ENCODE measurements around the gene PTAFR.
"Not testable (repeated sequence)": the region's sequence is repeated elsewhere in the genome, so short reads cannot be mapped to it uniquely, and the experiment has no call there.

The PTAFR gene

GRCh38 chr1:28143496-28144202 is 32.8 kb downstream of the PTAFR start:
- DNase-seq: no peak

DNA sequence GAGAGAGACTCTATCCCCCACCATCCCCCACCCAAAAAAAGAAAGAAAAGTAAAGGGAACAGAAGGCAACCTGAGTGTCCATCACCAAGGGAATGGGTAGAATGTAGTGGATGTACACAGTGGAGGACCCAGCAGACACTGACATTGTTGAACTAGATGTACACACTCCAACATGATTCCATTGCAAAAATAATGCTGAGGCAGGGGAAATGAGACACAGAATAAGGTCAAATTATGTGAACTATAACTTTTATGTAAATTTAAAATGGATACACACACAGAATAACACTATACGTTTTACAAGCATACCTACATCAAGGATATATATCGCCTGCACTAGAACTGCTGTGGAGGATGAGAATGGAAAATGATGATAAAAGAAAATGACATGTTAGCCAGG is 34.8 kb downstream of the PTAFR start:
- DNase-seq: no peak

- DNase-seq: not testable (repeated sequence)
Measured at GRCh38 chr1:28139866-28140265, 36.6 kb downstream of the PTAFR start.

DNA sequence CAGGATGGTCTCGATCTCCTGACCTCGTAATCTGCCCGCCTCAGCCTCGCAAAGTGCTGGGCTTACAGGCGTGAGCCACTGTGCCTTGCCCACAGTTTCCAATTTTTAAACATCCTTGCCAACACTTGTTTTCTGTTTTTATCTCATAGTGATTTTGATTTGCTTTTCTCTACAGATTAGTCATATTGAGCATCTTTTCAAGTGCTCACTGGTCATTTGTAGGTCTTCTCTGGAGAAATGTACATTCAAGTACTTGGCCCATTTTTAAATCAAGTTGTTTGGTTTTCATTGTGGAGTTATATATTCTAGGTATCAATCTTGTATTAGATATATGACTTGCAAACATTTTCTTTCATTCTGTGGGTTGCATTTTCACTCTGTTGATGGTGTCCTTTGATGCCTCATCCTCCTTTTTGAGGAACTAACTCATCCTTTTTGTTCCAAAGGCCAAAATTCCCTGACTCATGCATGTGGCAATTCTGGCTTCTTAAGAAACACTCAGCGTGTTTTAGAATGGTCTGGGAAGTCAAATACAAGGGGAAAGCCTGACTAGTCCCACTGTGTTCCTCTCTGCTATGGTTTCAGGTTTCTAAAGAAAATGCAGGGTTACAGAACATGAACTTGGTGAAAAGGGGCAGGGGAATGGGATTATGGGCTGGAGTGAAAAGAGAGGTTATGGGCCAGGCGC is 37.3 kb downstream of the PTAFR start:
- DNase-seq: no peak

DNA sequence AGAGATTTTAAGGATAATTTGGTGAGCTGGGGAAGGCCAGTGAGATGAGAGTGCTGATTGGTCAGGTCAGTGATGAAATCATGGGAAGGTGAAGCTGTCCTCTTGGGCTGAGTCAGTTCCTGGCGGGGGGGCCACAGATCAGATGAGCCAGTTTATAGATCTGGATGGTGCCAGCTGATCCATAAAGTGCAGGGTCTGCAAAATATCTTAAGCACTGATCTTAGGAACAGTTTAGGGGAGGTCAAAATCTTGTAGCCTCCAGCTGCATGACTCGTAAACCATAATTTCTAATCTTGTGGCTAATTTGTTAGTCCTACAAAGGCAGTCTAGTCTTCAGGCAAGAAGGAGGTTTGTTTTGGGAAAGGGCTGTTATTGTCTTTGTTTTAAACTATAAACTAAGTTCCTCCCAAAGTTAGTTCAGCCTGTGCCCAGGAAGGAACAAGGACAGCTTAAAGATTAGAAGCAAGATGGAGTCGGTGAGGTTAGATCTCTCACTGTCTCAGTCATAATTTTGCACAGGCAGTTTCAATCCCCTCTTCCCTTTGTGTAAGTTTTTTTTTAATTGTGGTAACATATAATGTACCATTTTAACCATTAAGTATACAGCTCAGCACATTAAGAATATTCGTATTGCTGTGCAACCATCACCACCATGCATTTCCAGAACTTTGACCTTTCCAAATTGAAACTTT is 39.4 kb downstream of the PTAFR start:
- no peak for DNase-seq

DNA sequence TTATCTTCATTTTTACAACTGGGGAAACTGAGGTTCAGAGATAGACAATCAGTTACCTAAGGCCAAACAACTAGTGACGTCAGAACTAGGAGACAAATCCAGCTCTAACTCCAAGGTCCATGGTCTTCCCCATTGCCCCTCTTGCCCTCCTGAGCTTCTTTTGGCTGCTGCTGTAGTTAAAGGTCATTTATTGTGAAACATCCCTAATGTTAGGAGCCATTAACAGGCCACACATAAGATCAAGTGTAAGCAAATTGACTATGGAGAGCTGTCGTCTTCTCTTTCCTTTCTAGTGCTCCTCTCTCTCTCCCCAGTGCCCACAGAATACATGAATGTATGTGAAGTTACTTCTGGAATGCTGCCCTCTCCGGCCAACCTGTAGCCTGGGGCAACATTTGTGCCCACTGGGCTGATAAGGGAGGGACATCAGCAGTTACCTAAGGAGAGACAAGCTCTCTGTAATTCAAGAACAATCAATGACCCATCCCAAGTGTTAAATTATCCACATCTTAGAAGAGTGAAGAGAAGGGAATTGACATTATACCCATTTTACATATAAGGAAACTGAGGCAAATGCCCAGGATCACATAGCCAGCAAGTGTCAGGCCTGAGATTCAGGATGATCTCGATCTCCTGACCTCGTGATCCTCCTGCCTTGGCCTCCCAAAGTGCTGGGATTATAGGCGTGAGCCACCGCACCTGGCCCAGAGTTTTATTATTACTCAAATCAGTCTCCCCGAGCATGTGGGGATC is 40.1 kb downstream of the PTAFR start:
- DNase-seq: no peak

DNA sequence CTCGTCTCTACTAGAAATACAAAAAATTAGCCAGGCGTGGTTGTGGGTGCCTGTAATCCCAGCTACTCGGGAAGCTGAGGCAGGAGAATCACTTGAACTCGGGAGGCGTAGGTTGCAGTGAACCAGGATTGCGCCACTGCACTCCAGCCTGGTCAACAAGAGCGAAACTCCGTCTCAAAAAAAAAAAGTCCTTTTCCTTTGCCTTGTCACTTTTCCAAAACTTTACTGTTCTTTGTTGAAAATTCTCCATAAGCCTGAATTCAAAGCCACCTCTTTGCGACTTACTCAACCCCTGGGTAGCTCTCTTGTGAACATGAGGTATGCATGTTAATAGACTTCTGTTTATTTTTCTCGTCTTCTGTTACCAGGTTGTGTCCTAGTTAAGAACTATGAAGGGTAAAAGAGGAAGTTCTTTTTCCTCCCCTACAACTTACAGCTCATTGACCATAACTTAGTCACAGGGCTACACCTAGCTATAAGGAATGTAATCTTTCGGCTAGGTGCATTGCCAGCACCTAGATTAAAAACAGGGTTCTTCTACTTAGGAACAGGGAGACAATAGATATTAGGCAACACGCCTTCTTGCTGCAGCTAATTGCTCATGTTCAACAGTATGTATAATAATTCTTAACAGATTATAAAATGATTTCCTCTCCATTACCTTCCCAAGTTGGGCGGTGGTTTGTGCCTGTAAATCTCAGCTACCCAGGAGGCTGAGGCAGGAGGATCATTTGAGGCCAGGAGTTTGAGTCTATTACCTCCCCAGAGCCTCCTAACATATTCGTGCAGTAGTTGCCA is 40.9 kb downstream of the PTAFR start:
- DNase-seq: no peak

- no peak for DNase-seq
Measured at GRCh38 chr1:28134651-28135207, 41.8 kb downstream of the PTAFR start.

DNA sequence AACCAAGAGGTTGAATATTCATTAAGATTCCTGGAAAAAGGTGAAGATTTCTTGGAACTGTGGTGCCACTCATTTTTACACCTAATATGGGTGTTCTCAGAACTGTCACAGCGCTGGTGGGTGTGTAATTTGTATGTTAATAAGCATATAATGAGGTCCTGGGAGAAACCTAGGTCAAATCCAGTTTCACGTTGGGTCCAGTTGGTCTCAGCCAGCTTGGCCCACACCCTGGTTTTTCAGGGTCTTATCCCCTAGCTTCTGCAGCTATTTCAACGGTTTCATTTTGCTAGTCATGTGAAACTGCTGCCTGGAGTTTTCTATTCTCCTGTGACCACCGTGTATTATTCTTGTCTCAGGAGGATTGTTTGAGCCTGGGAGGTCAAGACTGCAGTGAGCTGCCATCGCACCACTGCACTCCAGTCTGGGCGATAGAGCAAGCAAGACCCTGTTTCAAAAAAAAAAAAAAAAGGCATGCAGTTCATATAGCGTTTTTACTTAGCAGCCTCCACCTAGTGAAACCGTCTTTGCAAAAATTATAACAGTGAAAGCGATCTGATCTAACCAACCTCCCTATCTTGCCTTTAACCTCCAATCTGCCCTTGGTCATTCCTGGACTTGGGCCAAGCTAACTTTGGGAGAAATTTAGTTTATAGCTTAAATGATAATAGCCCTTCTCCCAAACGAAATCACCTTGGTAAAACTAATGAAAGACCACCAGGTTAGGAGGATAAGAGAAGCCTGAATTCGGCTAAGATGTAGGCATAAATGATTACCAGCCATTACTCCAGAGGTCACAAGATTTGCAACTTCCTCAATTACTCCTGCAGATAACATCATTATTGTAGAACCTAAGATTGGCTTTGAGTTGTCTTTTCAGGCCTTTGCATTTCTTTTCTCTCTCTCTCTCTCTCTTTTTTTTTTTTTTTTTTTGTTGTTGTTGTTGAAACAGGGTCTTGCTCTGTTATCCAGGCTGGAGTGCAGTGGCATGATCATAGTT is 44.0 kb downstream of the PTAFR start:
- no peak for DNase-seq

- DNase-seq: no peak
Measured at GRCh38 chr1:28130901-28131300, 45.6 kb downstream of the PTAFR start.

DNA sequence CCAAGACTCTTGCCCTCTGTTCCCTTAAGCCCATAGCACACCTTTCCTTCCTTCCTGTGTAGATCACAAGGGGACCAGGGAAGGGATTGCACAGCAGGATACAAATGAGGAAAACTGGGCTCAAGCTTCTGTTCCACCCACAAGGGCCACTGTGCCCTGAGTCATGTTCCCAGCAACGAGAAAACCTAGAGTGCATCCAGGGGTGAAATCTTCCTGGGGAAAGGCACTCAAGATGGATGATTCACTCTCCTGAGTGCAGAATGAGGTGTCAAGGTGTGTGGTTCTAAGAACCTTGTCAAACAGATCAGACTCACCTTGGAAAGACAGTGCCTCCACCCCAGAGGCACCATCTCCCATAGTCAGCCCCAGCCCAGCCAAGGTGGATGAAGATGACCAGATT is 47.3 kb downstream of the PTAFR start:
- DNase-seq: no peak

DNA sequence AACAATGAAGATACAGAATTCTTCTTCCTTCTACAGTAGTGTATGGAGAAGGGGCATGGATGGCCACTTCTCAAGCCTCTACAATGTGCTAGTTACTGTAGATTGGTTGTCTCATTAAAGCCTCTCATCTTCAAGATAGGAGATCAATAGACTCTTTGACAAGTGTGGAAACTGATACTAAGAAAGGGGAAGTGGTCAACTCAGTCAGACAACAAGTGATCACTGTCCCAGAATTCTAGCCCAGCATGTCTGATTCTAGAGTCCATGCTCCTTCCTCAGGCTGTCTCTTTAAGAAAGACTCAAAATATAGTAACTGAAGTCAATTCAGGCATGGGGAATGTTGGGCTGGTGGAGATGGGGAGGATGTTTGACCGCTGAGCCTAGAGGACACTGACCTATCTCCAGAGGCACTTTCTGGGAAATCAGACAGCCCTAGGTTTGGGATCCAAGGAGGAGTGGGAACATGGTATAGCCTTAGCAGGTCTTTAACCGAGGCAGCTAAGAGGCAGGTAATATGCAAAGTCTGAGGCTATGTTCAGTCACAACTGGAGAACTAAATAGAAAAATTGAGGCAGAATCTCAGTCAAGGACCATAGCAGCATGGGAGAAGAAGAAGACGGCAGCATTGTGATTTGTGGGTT is 48.8 kb downstream of the PTAFR start:
- DNase-seq: peak; percentile 26

GRCh38 chr1:28126783-28127490 is 49.6 kb downstream of the PTAFR start:
- no peak for DNase-seq

- DNase-seq: no peak
Measured at GRCh38 chr1:28126212-28126611, 50.3 kb downstream of the PTAFR start.

DNA sequence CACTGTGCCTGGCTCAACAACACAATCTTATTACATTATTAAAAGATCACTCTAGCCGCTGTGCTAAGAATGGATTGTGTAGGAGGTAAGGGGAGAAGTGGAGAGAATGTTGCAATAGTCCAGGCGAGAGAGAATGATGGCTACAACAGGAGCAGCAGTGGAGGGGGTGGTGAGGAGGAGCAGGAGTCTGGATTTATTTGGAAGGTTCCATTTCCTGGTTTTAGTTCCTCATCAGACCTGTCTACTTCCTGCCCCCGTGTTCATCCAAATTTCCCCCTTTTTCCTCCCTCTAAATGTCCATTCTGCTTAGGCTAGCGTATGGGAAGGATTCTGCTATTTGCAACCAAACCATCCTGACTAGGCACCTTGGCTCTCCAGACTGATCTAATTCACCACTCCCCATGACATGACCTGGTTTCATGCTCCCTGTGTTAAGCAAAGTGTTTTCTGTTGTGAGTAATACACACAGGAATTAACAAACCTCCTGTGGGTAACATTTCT is 53.0 kb downstream of the PTAFR start:
- DNase-seq: no peak

DNA sequence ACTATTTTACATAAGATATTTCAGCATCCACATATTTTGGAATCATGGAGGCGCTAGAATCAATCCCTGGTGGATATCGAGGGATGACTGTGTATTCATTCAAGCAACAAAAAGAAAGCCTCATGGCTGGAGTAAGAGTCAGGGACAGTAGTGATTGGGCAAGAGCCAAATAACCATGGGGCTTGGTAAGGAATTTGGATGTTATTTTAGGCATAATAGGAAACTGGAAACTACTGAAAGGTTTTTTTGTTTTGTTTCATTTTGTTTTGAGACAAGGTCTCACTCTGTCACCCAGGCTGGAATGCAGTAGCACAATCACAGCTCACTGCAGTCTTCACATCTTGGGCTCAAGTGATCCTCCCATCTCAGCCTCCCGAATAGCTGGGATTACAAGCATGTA is 54.3 kb downstream of the PTAFR start:
- no peak for DNase-seq

- DNase-seq: no peak
Measured at GRCh38 chr1:28119556-28119955, 56.9 kb downstream of the PTAFR start.

GRCh38 chr1:28118640-28119307 is 57.7 kb downstream of the PTAFR start:
- DNase-seq: no peak

- peak; percentile 34 for DNase-seq
Measured at GRCh38 chr1:28115267-28115666, 61.2 kb downstream of the PTAFR start.
